H1 (cell line): ENCODE data around the gene PDE5A. TPM values are rescaled to one million over a fixed set of nuclear protein-coding genes. Genes with fewer than 3 reads are reported as not detected.

ENCODE experiments used
- CTCF ChIA-PET: fragments of 300-600 bp; sonication (Branson Sonifier 250); formaldehyde crosslinking; loops from one replicate; lab custom pipeline; 2021; ENCODE audit not compliant: partially characterized antibody; lab: Charles Lee
- POLR2A ChIA-PET: fragments of 300-600 bp; sonication (Branson Sonifier 250); formaldehyde crosslinking; loops from one replicate; lab custom pipeline; 2021; ENCODE audit warnings: inconsistent platforms; ENCODE audit not compliant: partially characterized antibody; lab: Charles Lee
- DNase-seq, 2 experiments: peaks; one replicate each; pipeline versions ENCODE4 v3.0.0 to v3.0.0-alpha.2; 2010 to 2022; ENCODE audit warnings: low spot score in 2 of 2, low read depth in 1 of 2, mixed read lengths in 1 of 2
- FAIRE-seq: peaks from 2 replicates; lab custom pipeline; 2011; peaks lifted over from hg19 to GRCh38; lab: Jason Lieb, UNC
- H2AFZ ChIP-seq: 2 replicates; pipeline ENCODE4 v1.8.1; 2012; ENCODE audit warnings: low read length, inconsistent platforms
- H2AK5ac ChIP-seq: 2 replicates; pipeline ENCODE4 v1.6.1; 2013; ENCODE audit warnings: low read depth, low read length
- H2BK120ac ChIP-seq: replicated peaks from 2 replicates; pipeline ENCODE3; 2013; ENCODE audit warnings: low read depth, low read length, inconsistent platforms
- H2BK12ac ChIP-seq: 2 replicates; pipeline ENCODE4 v1.6.1; 2013; ENCODE audit warnings: low read depth, low read length
- H2BK15ac ChIP-seq: 2 replicates; pipeline ENCODE4 v1.6.1; 2013; ENCODE audit warnings: low read length
- H2BK20ac ChIP-seq: 2 replicates; pipeline ENCODE4 v1.6.1; 2013; ENCODE audit warnings: low read length
- H2BK5ac ChIP-seq: 2 replicates; pipeline ENCODE4 v1.6.1; 2013; ENCODE audit warnings: low read depth, low read length
- H3K14ac ChIP-seq: 2 replicates; pipeline ENCODE4 v1.6.1; 2013; ENCODE audit warnings: inconsistent platforms; ENCODE audit not compliant: insufficient read length
- H3K18ac ChIP-seq: 2 replicates; pipeline ENCODE4 v1.6.1; 2013; ENCODE audit warnings: low read length; ENCODE audit errors: extremely low read depth
- H3K23ac ChIP-seq: 2 replicates; pipeline ENCODE4 v1.6.1; 2013; ENCODE audit warnings: inconsistent platforms; ENCODE audit not compliant: insufficient read length
- H3K23me2 ChIP-seq: 2 replicates; pipeline ENCODE4 v1.6.1; 2013; ENCODE audit warnings: low read depth, low read length
- H3K27ac ChIP-seq: 2 replicates; pipeline ENCODE4 v1.6.1; 2011; ENCODE audit warnings: low read depth, low read length, inconsistent platforms
- H3K27me3 ChIP-seq, 4 experiments: replicated peaks in 1 of 4; 1 replicate in 1 of 4; 2 replicates in 3 of 4; pipeline versions ENCODE4 v1.6.1 to v1.8.1; 2011 to 2013; ENCODE audit warnings: low read length in 3 of 4, mild to moderate bottlenecking in 3 of 4, inconsistent platforms in 2 of 4, mixed read lengths in 2 of 4, moderate library complexity in 1 of 4; ENCODE audit not compliant: control insufficient read depth in 3 of 4, insufficient read depth in 3 of 4; ENCODE audit errors: extremely low read depth in 1 of 4
- H3K36me3 ChIP-seq, 4 experiments: 2 replicates each; pipeline versions ENCODE4 v1.6.1 to v1.8.1; 2011 to 2013; ENCODE audit warnings: mild to moderate bottlenecking in 4 of 4, low read length in 3 of 4, moderate library complexity in 2 of 4, control low read depth in 1 of 4, inconsistent platforms in 1 of 4; ENCODE audit not compliant: insufficient read depth in 4 of 4, control insufficient read depth in 2 of 4
- H3K4ac ChIP-seq: replicated peaks from 2 replicates; pipeline ENCODE3; 2013; ENCODE audit warnings: low read length, low read depth, mixed read lengths, inconsistent platforms; ENCODE audit not compliant: insufficient read length
- H3K4me1 ChIP-seq, 4 experiments: replicated peaks in 1 of 4; 1 replicate in 1 of 4; 2 replicates in 3 of 4; pipeline versions ENCODE4 v1.6.1 to v1.8.1; 2011 to 2013; ENCODE audit warnings: low read length in 3 of 4, inconsistent platforms in 2 of 4, mixed read lengths in 1 of 4; ENCODE audit not compliant: insufficient read depth in 4 of 4, control insufficient read depth in 3 of 4
- H3K4me2 ChIP-seq, 2 experiments: 2 replicates each; pipeline versions ENCODE4 v1.6.1 to v1.8.1; 2011 to 2013; ENCODE audit warnings: low read depth in 2 of 2, low read length in 2 of 2, control low read depth in 1 of 2, inconsistent platforms in 1 of 2, mild to moderate bottlenecking in 1 of 2; ENCODE audit not compliant: insufficient read depth in 1 of 2
- H3K4me3 ChIP-seq, 4 experiments: fragments of 200-600, 300-600 bp in 1 of 4; sonication (generic), shearing (Covaris generic), sonication (Bioruptor Twin) in 1 of 4; 2 replicates each; pipeline versions ENCODE4 v1.5.1 to v1.8.1; 2011 to 2016; ENCODE audit warnings: low read length in 4 of 4, low read depth in 3 of 4, control low read depth in 2 of 4, inconsistent platforms in 2 of 4, mild to moderate bottlenecking in 2 of 4, mixed read lengths in 1 of 4, moderate library complexity in 1 of 4; ENCODE audit not compliant: insufficient read depth in 2 of 4; ENCODE audit errors: extremely low read depth in 1 of 4
- H3K56ac ChIP-seq: replicated peaks from 2 replicates; pipeline ENCODE3; 2013; ENCODE audit warnings: low read depth, mild to moderate bottlenecking, mixed read lengths, low read length, inconsistent platforms; ENCODE audit not compliant: insufficient read length
- H3K79me1 ChIP-seq: 2 replicates; pipeline ENCODE4 v1.6.1; 2013; ENCODE audit warnings: low read depth, low read length, control low read depth
- H3K79me2 ChIP-seq, 2 experiments: 2 replicates each; pipeline versions ENCODE4 v1.6.1 to v1.8.1; 2012 to 2013; ENCODE audit warnings: low read length in 2 of 2, mild to moderate bottlenecking in 2 of 2, inconsistent platforms in 1 of 2; ENCODE audit not compliant: insufficient read depth in 2 of 2, control insufficient read depth in 1 of 2
- H3K9ac ChIP-seq, 4 experiments: replicated peaks in 1 of 4; 1 replicate in 1 of 4; 2 replicates in 3 of 4; pipeline versions ENCODE4 v1.6.1 to v1.8.1; 2011 to 2013; ENCODE audit warnings: low read depth in 3 of 4, low read length in 3 of 4, control low read depth in 2 of 4, mild to moderate bottlenecking in 2 of 4, moderate library complexity in 2 of 4, inconsistent platforms in 1 of 4; ENCODE audit errors: extremely low read depth in 1 of 4
- H3K9me3 ChIP-seq, 2 experiments: 2 replicates each; pipeline versions ENCODE4 v1.6.1 to v1.8.1; 2012 to 2013; ENCODE audit warnings: mild to moderate bottlenecking in 2 of 2, moderate library complexity in 2 of 2, control low read depth in 1 of 2, inconsistent platforms in 1 of 2, low read depth in 1 of 2, low read length in 1 of 2, mixed read lengths in 1 of 2; ENCODE audit not compliant: insufficient read depth in 2 of 2
- H4K20me1 ChIP-seq, 2 experiments: replicated peaks in 1 of 2; 2 replicates each; pipeline versions ENCODE3 to v1.8.1; 2011 to 2013; ENCODE audit warnings: inconsistent platforms in 2 of 2, low read length in 2 of 2, mild to moderate bottlenecking in 1 of 2; ENCODE audit not compliant: insufficient read depth in 2 of 2, control insufficient read depth in 1 of 2
- H4K5ac ChIP-seq: 2 replicates; pipeline ENCODE4 v1.6.1; 2013; ENCODE audit warnings: low read length, low read depth, mixed read lengths, inconsistent platforms; ENCODE audit not compliant: insufficient read length
- H4K8ac ChIP-seq: 2 replicates; pipeline ENCODE4 v1.8.0; 2013; ENCODE audit warnings: mild to moderate bottlenecking, moderate library complexity, low read length, inconsistent platforms; ENCODE audit not compliant: insufficient read depth; ENCODE audit errors: extremely low read depth
- H4K91ac ChIP-seq: replicated peaks from 2 replicates; pipeline ENCODE3; 2013; ENCODE audit warnings: low read length, mixed read lengths, inconsistent platforms; ENCODE audit not compliant: insufficient read length
- ATF3 ChIP-seq: IDR thresholded peaks from 2 replicates; pipeline ENCODE4 v1.6.1; 2011; ENCODE audit warnings: low read depth, mild to moderate bottlenecking, low read length; ENCODE audit not compliant: insufficient read depth
- BACH1 ChIP-seq: IDR thresholded peaks from 2 replicates; pipeline ENCODE4 v1.6.1; 2012; ENCODE audit warnings: low read length, improper control_type of control experiment
- CHD2 ChIP-seq: IDR thresholded peaks from 2 replicates; pipeline ENCODE4 v1.6.1; 2012; ENCODE audit warnings: low read length, improper control_type of control experiment
- CTBP2 ChIP-seq: IDR thresholded peaks from 2 replicates; pipeline ENCODE4 v1.7.0; 2011; ENCODE audit warnings: borderline replicate concordance, mild to moderate bottlenecking, moderate library complexity, mixed read lengths, low read length; ENCODE audit not compliant: insufficient read depth, insufficient read length
- CTCF ChIP-seq, 3 experiments: IDR thresholded peaks; 1 replicate in 2 of 3; 2 replicates in 1 of 3; pipeline versions ENCODE4 v1.5.1 to v1.6.1; 2011; ENCODE audit warnings: low read length in 3 of 3, mild to moderate bottlenecking in 3 of 3, inconsistent platforms in 2 of 3, low read depth in 1 of 3, moderate library complexity in 1 of 3; ENCODE audit not compliant: insufficient read depth in 1 of 3; ENCODE audit errors: control extremely low read depth in 1 of 3
- JUN ChIP-seq: IDR thresholded peaks from 2 replicates; pipeline ENCODE4 v1.6.1; 2011; ENCODE audit warnings: low read depth, mild to moderate bottlenecking, improper control_type of control experiment, low read length
- NANOG ChIP-seq: IDR thresholded peaks from 2 replicates; pipeline ENCODE4 v1.6.1; 2011; ENCODE audit warnings: low read length, low read depth, mild to moderate bottlenecking, inconsistent platforms; ENCODE audit not compliant: insufficient read depth, poor library complexity, severe bottlenecking
- PHF8 ChIP-seq: fragments of 200-600 bp; sonication (generic); conservative IDR thresholded peaks from 2 replicates; pipeline ENCODE4 v1.7.1; 2012; ENCODE audit warnings: low read depth, mild to moderate bottlenecking, inconsistent platforms, low read length, moderate library complexity
- POLR2A ChIP-seq, 2 experiments: IDR thresholded peaks; 1 replicate in 1 of 2; 2 replicates in 1 of 2; pipeline ENCODE4 v1.6.1; 2011; ENCODE audit warnings: low read depth in 2 of 2, low read length in 2 of 2, mild to moderate bottlenecking in 2 of 2; ENCODE audit errors: control extremely low read depth in 1 of 2
- ZNF274 ChIP-seq: IDR thresholded peaks from 2 replicates; pipeline ENCODE4 v1.7.0; 2012; ENCODE audit warnings: low read length, borderline replicate concordance; ENCODE audit errors: extremely low read depth
- WGBS, 2 experiments: shearing (Covaris generic) in 1 of 2; methylation state at CpG; one replicate each; pipeline versions ENCODE4 v1.1.6 to v1.1.7; 2013 to 2015; ENCODE audit warnings: low lambda C conversion rate in 2 of 2, mixed read lengths in 2 of 2, inconsistent platforms in 1 of 2, low coverage in 1 of 2, missing lambda C conversion rate in 1 of 2; ENCODE audit not compliant: insufficient replicate concordance in 2 of 2, insufficient coverage in 1 of 2, insufficient read length in 1 of 2; ENCODE audit errors: extremely low coverage in 1 of 2, missing lambda C conversion rate in 1 of 2; 5-methylcytosine and 5-hydroxymethylcytosine counted together
- polyA plus RNA-seq, 7 experiments: library from polyadenylated mRNA; depleted of rRNA in 3 of 7; stranded (reverse) in 5 of 7; unstranded in 2 of 7; fragments of >200 nt in 5 of 7; fragments of 200-250 nt in 2 of 7; gene quantifications; 1 replicate in 5 of 7; 2 replicates in 1 of 7; 4 replicates in 1 of 7; pipeline versions ENCODE4 v1.2.1 to v1.2.3, GENCODE V29; 2011 to 2013; ENCODE audit warnings: missing spikeins in 2 of 7, mixed read lengths in 2 of 7
- total RNA-seq: library from RNA; stranded (reverse); fragmentation: NEBNext Ultra II Directional; extraction: Animal tissue kit (Norgen Biotek cat#: 25700); gene quantifications from 2 replicates; pipeline ENCODE4 v1.2.1, GENCODE V29; 2021

PDE5A gene
- total and polyA plus RNA-seq, 2 of the 8 experiments (the other 6 are each of a cell fraction or from before 2014, with no cell fraction given), result 5.6 to 32.4 TPM

GRCh38 chr4:119655111-119655837, 26.7 kb upstream of the PDE5A start:
- no peak overlapping the region for H3K4me3 ChIP-seq
- H3K9me3 ChIP-seq, result no peaks in the 10 kb centered on the region
- H2AFZ ChIP-seq, result no peak overlapping the region
- no peak overlapping the region for H3K18ac ChIP-seq
- H3K36me3 ChIP-seq, result no peaks in the 10 kb centered on the region
- H2BK20ac ChIP-seq, result no peak overlapping the region
- FAIRE-seq (no peak), DNase-seq (no peak)
- no peaks in the 10 kb centered on the region for H3K79me1 ChIP-seq
- H3K23ac ChIP-seq, result no peak overlapping the region
- H3K9ac ChIP-seq, result no peak overlapping the region
- H2BK15ac ChIP-seq, result no peak overlapping the region
- POLR2A ChIA-PET, result no interaction called here
- H3K4me1 ChIP-seq, result no peaks in the 10 kb centered on the region
- no peak overlapping the region for H2BK5ac ChIP-seq
- no peaks in the 10 kb centered on the region for H3K27me3 ChIP-seq
- H2AK5ac ChIP-seq, result no peak overlapping the region
- H3K14ac ChIP-seq, result no peak overlapping the region
- no peaks in the 10 kb centered on the region for H4K20me1 ChIP-seq
- no peak overlapping the region for H3K4ac ChIP-seq
- H3K27ac ChIP-seq, result no peak overlapping the region
- no peak overlapping the region for H3K4me2 ChIP-seq
- CTCF ChIA-PET, result interaction anchor here (1.0 to 1.4 kb wide), 2 partner anchors 26 to 372 kb away, joined by 3 read pairs; partner anchors contain the start of gene PDE5A
- H2BK12ac ChIP-seq, result no peak overlapping the region
- H4K91ac ChIP-seq, result no peak overlapping the region
- H4K8ac ChIP-seq, result no peak overlapping the region
- H2BK120ac ChIP-seq, result no peak overlapping the region
- H3K56ac ChIP-seq, result no peak overlapping the region
- H3K79me2 ChIP-seq, result no peaks in the 10 kb centered on the region
- H4K5ac ChIP-seq, result no peak overlapping the region
- WGBS, 2 experiments, result 91% methylated on average over 4 of the region's 4 CpGs; no CpG with 5 or more reads in 1 of the 2 experiments
- H3K23me2 ChIP-seq, result no peaks in the 10 kb centered on the region
- TF ChIP-seq ATF3 (no peak), BACH1 (no peak), ZNF274 (no peak), NANOG (no peak), PHF8 (no peak), CTBP2 (no peak), CHD2 (no peak), POLR2A (IDR thresholded peaks at IDR 0.05; ENCODE audit: control extremely low read depth in 1 of 2, low read depth in 2 of 2, low read length in 2 of 2) (no peak), CTCF (IDR thresholded peaks at IDR 0.05; ENCODE audit: control extremely low read depth in 1 of 3, insufficient read depth in 1 of 3, low read depth in 1 of 3, low read length in 3 of 3) (no peak), JUN (no peak)
